Stromal cell of bone marrow (primary cell): ENCODE data around the gene PPARA.
"Not testable (repeated sequence)": the region's sequence is repeated elsewhere in the genome, so short reads cannot be mapped to it uniquely, and the experiment has no call there.

Experiments
- DNase-seq: peaks from one replicate; pipeline ENCODE4 v3.0.0-alpha.2; 2012; ENCODE audit warnings: low read depth

PPARA gene

DNA sequence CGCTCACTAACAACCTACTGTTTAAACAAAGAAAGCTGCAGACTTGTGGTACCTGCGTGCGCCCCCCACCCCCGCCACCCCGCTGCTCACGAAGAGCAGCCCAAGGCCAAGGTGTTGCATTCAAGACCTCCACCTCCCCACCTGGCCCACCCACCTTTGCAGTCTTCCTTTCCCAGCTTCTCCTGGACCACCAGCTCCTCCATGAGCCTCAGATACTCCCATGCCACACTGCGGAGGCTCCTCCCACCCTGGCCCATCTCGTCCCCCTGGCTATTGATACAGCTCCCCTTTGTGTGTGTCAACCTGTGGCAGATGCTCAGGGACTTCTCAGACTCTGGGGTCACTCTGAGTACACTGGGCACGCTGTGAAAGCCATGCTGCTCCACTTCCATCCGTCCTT, 95.9 kb downstream of the PPARA start:
- DNase-seq, result no peak

DNA sequence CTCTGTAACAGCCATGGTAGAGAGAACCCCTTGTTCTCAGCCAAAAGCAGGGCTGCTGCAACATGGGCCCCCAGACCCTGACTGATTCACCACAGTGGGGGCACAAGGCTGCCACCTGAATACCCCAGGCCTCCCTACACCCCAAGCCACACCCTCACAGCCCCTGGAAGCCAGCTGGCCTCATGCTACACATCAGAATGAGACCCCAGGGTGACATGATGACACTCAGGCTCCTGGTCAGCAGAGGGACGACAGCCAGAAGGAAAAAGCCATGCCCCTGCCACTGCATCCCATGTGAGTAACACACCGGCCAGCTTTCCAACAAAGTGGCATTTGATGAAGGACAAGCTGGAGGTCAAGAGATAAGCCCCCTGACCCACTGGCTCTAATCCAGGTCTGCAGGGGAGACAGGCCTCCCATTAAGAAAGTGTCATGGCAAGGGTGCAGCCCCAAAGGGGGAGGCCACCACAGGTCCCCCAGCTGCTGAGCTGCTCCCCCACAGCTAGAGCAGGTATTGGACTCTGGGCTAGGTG, 97.2 kb downstream of the PPARA start:
- no peak for DNase-seq

DNA sequence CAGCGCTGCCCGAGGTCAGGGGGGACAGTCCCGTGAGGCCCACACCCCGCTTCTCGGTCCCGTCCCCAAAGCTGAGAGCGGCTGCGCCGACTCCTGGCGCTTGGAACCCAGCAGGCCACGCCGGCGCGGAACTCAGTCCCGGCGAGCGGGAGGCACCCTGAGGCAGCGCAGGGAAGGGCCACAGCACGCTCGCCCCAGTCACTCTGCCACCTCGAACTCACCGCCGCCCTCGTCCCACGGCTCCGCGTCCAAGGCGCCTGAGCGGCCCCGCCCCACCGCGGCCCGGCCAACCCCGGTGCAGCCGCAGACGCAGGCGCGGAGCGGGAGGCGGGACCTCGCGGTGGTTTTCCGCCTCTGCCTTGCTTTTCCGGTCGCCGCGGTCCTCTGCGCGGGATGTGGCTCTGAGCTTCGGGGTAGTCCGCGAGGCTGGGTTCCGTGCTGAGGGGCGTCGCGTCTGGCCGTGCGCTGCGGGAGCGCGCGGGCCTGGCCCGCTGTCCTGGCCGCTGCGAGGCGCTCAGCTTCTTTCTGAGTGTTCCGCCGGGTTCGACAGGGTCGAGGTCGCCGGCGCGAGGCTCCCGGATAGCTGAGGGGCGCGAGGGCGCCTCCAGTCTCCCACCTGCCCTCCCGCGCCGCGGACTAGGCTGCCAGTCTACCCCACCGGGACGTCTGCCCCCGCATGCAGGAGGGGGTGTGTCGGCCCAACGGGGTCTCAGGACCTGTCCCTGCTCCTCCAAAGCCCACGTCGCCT, 99.9 kb downstream of the PPARA start, which contains the start of gene CDPF1:
Gene CDPF1 (minus strand): TSS at position 259 of the 748 bp plus-strand sequence. CDS start 2,009 bp downstream, outside the sequence.
- peak; percentile 73 for DNase-seq

DNA sequence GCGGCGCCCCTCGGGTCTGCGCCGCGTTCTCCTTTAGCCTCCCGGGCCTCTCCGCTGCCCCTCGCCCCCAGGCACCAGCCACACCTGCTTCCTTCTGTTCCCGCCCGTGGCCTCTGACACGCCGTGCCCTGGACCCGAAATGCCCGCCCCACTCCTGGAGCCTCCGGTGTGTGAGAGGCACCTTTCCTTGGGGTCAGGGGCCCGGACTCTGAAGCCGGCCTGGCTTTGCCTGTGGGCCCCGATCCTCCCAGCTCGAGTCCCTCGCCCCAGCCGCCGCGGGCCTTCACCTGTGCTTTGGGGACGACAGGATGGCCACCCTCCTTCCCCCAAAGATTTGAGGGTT, 100.4 kb downstream of the PPARA start:
- DNase-seq, result no peak

DNA sequence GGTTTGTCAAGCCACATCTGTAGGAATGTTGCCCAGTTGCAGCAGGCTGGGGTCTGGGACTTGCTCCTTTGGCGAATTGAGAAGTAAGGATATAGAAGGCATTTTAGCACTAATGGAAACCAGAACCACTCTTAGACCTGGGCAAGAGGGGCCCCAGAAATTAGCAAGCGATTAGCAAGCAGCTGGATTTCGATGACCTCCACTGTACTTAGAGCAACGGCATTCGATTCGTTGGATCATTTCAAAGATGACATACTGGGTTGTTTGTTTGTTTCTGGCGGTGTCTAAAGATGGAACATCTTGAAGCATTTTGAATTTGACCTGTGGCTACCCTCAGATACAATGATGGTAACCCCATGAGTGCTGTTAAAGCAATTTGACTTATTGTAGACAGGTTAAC, 100.9 kb downstream of the PPARA start:
- no peak for DNase-seq

DNA sequence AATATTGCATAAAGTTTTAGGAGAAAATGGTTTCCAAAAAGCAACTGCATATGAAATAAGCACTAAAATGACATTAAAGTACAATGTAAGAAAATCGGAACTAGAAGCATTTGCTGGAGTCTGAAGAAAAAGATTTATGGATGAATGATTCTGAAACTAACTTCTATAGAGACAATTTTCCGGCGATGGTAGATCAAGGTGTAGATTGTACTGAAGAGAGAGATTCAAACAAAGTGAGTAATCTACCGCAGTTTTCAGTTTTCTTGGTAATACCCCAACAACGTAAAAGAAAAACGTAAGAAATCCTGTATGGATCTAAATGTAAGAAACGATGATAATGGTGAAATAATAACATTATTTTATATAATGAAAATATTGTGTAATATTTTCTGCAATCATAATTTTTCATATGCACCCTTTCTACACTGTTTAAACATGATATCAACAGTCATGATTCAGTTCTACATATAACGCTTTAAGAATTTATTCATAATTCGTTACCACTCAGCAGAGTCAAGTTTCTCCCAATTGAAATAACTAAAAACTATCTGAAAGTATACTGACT, 101.6 kb downstream of the PPARA start:
- no peak for DNase-seq

DNA sequence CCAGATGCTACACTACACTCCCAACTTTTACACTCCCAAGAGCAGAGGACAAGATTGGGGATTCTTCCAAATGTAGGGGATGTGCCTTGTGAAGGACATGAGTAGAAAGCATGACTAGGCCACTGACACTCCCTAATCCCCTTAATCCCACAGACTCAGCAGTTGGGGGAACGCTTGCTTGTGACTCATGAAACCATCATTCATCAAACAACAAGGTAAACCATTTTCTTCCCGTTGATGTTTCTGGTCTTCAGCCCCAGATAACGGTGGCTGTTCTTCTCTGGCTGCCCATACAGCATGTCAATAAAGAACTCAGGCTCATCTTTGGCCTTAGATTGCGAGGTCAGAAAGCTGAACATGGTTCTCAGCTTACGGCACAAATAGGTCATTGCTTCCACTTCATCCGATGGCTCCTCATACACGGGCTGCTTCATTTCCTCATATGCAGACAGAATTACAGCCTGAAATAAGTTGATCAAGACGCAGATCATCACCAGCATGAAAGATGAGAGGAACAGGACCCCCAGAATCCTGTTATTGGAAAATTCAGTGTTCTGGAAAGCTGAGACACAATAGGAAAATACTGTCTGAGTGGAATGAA, 106.1 kb downstream of the PPARA start:
- DNase-seq, result no peak

DNA sequence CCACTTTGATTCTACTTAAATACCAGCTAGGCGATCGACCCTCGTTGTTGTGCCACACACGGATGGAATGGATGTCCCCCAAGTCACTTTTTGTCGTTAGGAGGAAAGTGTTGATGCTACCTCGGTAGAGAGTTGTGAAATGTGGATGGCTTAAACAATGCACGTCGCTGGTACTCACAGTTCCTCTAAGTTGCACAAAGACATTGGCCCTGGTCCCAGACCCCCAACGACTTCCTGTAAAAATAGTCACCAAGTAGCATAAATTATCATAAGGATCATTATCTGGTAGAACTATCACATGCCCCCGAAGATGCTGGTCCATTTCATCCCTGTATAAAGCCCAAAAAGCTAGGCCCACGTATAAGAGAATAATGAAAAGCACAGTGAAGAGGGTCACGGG, 109.0 kb downstream of the PPARA start:
- no peak for DNase-seq

DNA sequence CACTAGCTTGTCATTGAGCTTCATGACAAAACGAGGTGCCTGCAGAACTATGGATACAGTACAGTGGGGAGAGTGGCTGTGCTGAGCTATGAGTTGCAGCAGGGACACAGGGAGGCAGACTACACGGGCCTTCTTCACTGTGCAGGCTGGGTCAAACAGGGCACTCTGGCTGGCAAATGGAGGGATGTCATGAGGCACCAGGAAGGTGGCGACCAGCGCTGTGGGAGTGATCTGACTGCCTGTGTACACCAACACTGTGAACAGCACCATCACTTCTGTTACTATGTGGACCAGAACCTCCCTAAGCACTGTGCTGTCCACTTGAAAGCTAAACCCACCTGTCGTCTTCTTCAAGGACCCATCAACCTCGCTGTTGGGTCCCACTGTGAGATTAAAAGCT, 109.7 kb downstream of the PPARA start:
- DNase-seq, result no peak

DNA sequence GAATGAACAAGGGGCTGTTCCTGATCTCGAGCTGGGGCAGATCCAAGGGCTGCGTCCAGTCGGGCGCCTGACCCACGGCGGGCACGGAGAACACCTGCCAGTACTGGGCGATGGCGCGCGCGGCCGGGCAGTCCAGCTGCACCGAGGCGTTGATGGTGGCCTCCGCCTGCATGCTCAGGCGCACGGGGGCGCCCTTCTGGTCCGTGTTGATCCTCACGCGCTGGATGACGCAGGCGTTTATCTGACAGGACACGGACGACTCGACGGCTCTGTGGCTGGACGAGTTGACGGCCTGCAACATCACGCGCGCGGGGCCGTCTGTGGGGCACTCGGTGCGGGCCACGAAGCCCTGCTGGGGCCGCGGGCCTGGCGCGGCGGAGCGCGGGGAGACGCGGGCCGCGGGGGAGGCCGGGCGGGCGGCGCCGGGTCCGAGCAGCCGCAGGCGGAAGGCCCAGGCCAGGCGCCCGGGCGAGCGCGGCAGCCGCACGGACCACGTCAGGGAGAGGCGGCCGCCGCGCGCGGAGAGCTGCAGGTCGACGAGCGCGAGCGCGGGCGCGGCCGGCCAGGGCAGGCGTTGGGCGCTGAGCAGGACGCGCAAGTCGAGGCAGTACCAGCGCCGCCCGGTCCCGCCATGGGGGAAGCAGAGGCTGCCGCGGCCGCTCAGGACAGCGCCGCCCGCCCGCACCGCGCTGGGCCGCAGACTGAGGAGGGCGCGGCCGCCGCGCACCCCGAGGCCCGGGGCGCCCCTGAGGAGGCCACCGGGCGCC, 112.3 kb downstream of the PPARA start:
- DNase-seq, result no peak

DNA sequence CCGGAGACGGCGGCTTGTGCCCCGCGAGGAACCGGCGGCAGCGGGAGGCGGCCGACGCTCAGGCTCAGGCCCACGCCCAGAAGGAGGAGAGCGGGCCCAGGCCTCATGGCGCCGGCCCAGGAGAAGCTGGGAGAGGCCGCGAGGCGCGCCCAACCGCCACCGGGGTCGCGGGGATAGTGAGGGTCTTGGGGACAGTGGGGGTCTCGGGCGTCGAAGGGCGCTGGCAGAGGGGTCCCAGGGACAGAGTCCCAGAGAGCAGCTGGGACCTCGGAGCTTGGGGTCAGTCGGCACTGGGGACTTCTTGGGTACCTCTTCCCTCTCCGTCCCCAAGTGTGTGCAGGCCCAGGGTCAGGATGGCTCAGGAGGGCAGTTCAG, 112.9 kb downstream of the PPARA start, which contains the start of gene PKDREJ:
Gene PKDREJ (minus strand): TSS at position 128 of the 375 bp plus-strand sequence. CDS start 21 bp downstream, at position 107.
- no peak for DNase-seq

DNA sequence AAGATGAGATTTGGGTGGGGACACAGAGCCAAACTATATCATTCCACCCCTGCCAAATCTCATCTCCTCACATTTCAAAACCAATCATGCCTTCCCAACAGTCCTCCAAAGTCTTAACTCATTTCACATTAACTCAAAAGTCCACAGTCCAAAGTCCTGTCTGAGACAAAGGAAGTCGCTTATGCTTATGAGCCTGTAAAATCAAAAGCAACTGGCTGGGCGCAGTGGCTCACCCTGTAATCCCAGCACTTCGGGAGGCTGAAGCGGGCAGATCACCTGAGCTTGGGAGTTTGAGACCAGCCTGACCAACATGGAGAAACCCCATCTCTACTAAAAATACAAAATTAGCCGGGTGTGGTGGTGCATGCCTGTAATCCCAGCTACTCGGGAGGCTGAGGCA, 114.2 kb downstream of the PPARA start:
- DNase-seq, result not testable (repeated sequence)

DNA sequence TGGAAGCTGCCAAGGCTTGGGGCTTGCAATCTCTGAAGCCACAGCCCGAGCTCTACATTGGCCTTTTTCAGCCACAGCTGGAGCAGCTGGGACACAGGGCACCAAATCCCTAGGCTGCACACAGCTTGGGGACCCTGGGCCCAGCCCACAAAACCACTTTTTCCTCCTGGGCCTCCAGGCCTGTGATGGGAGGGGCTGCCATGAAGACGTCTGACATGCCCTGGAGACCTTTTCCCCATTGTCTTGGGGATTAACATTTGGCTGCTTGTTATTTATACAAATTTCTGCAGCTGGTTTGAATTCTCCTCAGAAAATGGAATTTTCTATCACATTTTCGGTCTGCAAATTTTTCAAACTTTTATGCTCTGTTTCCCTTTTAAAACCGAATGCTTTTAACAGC, 115.3 kb downstream of the PPARA start:
- DNase-seq, result not testable (repeated sequence)

DNA sequence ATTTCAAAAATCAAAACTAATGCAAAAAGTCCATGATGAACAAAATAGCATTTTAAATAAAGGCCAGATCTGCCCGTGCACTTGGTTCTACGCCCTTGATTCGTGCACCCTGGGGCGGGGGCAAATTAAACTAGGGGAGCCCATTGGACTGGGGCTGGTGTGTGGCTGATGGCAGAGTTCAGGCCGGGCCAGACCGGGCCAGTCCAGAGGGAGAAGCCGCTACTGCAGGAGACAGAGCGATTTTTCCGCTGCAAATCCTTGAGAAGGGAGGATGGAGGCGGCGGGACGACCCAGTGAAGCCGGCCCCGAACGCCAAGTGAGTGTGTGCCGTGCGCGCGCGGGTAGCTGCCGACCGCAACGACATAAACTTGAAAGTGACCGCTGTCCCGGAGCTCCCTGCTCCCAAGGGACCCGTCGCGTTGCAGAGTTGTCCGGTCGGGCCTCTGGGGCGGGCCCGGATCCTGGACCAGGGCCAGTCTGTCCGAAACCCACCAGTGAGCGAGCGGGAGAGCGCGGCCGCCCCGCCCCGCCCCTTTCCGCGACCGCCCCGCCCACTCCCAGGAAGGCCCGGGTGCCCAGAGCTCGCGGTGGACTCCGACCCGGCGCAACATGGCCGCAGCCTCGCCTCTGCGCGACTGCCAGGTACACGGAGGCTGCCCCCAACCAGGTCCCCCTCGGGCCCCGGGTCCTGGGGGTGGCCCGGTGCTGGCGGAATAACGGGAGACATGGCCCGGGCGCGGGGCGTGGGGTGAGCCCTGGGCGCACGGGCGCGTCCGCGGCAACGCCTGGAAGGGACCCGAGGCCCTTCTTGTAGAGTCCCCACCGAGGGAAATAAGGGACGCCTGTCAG, 117.3 kb downstream of the PPARA start, which contains the start of gene TTC38:
Gene TTC38 (plus strand): TSS at position 578 of the 849 bp plus-strand sequence. CDS start 32 bp downstream, at position 610.
- peak; percentile 67 for DNase-seq

DNA sequence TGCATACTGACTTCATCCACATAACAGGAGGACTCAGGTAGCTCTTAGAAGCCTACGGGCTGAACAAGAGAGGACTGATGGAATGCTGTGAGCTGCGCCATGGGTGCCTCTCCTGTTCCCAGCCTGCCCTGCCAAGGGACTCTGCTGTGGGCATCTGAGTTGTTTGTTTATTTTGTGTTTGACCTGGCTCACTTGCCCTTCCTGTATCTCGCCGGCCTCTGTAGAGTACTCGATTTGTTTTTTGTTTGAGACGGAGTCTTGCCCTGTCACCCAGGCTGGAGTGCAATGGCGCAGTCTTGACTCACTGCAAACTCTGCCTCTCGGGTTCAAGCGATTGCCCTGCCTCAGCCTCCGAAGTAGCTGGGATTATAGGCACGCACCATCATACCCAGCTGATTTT, 119.2 kb downstream of the PPARA start:
- DNase-seq, result no peak

DNA sequence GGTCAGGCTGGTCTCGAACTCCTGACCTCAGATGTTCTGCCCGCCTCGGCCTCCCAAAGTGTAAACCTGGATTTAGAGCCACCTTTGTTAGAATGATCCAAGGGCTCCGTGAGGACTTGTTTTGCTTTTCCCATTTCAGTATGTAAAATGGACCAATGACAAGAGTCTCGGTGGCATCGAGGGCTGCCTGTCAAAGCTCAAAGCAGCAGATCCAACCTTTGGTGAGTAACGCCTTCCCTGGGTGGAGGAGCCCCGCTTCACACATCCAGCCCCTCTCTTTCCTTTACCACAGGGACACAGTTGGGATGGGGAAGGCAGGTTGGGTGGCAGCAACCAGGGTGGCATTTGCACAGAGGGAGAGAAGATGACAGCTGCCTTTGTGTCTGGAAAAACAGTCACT, 121.9 kb downstream of the PPARA start:
- DNase-seq, result no peak

DNA sequence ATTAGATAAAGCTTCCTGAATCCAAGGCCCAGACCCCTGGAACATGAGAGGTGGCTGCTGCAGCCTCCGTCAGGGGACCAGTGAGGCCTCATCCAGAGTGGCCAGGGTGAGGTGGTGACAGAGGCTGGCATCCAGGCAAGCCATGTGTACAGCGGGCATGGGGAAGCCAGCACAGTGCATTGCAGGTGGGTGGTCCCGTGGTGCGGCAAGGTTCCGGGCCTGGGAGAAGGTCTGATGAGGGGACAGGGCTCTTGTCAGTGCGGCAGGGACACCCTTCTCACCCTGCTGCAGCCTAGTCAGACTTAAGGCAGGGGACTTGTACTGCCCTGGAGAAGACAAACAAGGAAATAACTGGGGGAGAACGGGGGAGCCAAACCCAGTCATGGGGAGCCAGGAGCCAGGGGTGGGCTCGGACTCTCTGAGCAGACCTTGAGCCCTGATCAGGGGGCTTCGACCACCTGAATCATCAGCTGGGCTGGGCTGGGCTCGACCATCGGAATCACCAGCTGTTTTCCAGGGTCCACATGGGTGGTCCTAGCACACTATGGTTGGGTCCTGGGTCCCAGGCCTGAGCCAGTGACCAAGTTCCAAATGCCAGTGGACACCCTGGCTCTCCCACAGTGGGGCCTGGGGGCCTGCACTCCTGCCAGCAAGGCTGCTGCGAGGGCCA, 122.6 kb downstream of the PPARA start:
- no peak for DNase-seq

DNA sequence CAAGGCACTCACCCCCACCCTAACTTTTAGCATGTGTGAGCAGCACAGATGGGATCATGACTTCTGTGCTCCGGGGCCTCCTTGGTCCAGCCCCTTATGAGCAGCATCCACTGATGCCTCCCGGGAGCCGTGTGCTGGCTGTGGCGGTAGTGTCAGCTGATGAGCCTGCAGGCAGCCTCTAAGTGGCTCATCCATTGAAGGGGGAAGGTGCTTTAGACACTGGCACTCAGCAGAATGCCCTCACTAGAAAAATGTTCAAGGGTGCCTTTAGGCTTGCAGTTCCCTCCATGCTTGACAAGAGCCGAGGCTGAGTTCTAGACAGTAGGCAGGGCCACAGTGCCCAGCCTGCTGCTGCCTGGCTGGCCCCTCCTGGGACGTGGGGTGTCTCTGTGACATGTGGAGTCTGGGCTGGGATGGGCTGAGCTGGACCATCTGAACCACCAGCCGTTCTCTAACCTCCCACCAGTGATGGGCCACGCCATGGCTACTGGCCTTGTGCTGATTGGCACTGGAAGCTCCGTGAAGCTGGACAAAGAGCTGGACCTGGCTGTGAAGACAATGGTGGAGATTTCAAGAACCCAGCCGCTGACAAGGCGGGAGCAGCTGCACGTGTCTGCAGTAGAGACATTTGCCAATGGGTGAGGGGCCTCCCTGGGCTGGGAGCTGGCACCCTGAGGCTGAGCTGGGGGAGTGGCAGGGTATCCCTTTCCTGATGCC, 123.3 kb downstream of the PPARA start:
- no peak for DNase-seq

DNA sequence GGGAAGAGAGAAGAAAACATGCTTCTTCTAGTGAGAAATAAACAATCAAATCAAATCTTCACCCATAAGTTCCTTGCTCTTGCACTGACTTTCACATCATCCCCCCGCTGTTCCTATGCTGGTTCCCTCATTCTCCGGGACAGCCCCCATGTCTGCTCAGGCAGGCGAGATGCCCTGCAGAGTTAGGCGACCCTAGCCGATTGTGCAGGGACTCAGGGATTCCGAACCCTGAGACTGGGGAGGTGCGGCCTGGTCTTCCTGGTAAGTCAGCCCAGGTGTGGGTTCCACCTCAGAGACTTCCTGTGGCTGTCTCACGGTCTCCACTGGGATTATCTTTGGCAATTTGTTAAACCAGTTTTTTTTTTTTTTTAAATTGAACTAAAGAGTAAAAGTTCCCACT, 124.1 kb downstream of the PPARA start:
- DNase-seq, result no peak

DNA sequence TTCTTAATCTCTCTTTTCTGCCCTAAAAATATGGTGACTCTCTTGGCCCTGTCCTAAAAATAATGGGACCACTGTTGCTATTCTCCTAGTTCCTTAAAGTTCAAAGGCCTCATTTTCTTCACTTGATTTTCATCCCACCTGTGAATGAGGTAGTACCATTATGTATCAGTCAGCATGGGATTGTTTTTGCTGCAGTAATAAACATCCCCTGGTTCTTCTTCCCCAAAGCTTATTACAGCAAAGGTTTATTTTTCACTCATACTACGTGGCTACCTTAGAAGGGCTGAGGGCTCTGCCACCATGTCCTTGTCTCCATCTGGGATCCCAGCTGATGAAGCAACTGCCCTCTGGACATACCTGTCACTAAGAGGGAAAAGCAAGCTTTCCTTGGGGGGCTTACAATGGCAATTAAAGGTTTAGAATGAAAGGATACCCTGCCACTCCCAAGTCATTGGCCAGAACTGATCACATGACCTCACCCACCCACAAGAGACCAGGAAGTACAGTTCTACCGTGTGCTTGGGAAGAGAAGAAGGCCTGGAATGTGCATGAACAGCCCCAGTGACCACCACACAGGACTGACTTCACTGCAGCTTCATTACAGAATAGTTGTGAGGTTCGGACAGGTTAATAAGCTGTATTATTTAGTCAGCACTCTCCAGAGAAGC, 125.3 kb downstream of the PPARA start:
- no peak for DNase-seq
